HL-60 (cell line): ENCODE results near the gene FOXO4.
A peak's percentile ranks its signal among the peaks of the same experiment; 100 is the strongest.

Experiments used
- DNase-seq, 2 experiments: peaks; one replicate each; pipeline ENCODE4 v3.0.0-alpha.2; 2010 to 2020; ENCODE audit warnings: low read depth in 1 of 2, low spot score in 1 of 2
- H3K27ac ChIP-seq: fragments of 250-450 bp; sonication (Bioruptor Pico); replicated peaks from 2 replicates; pipeline ENCODE4 v1.5.1; 2020; ENCODE audit warnings: mild to moderate bottlenecking, moderate library complexity
- H3K27me3 ChIP-seq: fragments of 250-450 bp; sonication (Bioruptor Pico); 2 replicates; pipeline ENCODE4 v1.5.1; 2021; ENCODE audit warnings: mild to moderate bottlenecking, moderate library complexity; ENCODE audit not compliant: insufficient read depth, poor library complexity, severe bottlenecking
- H3K4me3 ChIP-seq: replicated peaks from 2 replicates; pipeline ENCODE4 v1.5.1; 2011; ENCODE audit warnings: mild to moderate bottlenecking, control low read depth, low read length; ENCODE audit not compliant: insufficient read depth
- GABPA ChIP-seq: IDR thresholded peaks from 2 replicates; pipeline ENCODE4 v1.6.1; 2012; ENCODE audit warnings: low read depth
- POLR2AphosphoS5 ChIP-seq: IDR thresholded peaks from 2 replicates; pipeline ENCODE4 v1.6.1; 2012; ENCODE audit warnings: low read depth
- SPI1 ChIP-seq: IDR thresholded peaks from 2 replicates; pipeline ENCODE4 v1.6.1; 2012; ENCODE audit warnings: low read depth, mild to moderate bottlenecking, borderline replicate concordance
- TF ChIP-seq, protein P1 (sequence below): IDR thresholded peaks from 2 replicates; pipeline ENCODE4 v1.6.1; 2012; ENCODE audit warnings: low read depth; ENCODE audit not compliant: insufficient replicate concordance
- TF ChIP-seq, protein P2 (sequence below): IDR thresholded peaks from one replicate; pipeline ENCODE4 v1.5.1; 2011; ENCODE audit warnings: low read length, control low read depth, inconsistent platforms; ENCODE audit not compliant: insufficient read depth

Gene FOXO4

GRCh38 chrX:71085900-71086299, 9.8 kb upstream of the FOXO4 start:
- no peak for DNase-seq
- H3K27me3 ChIP-seq: no peaks in the 10 kb centered on the region
- H3K4me3 ChIP-seq: no peak overlapping the region
- no peak overlapping the region for H3K27ac ChIP-seq
- no peak for TF ChIP-seq SPI1
- TF ChIP-seq POLR2AphosphoS5: no peak
- TF ChIP-seq, protein P1, sequence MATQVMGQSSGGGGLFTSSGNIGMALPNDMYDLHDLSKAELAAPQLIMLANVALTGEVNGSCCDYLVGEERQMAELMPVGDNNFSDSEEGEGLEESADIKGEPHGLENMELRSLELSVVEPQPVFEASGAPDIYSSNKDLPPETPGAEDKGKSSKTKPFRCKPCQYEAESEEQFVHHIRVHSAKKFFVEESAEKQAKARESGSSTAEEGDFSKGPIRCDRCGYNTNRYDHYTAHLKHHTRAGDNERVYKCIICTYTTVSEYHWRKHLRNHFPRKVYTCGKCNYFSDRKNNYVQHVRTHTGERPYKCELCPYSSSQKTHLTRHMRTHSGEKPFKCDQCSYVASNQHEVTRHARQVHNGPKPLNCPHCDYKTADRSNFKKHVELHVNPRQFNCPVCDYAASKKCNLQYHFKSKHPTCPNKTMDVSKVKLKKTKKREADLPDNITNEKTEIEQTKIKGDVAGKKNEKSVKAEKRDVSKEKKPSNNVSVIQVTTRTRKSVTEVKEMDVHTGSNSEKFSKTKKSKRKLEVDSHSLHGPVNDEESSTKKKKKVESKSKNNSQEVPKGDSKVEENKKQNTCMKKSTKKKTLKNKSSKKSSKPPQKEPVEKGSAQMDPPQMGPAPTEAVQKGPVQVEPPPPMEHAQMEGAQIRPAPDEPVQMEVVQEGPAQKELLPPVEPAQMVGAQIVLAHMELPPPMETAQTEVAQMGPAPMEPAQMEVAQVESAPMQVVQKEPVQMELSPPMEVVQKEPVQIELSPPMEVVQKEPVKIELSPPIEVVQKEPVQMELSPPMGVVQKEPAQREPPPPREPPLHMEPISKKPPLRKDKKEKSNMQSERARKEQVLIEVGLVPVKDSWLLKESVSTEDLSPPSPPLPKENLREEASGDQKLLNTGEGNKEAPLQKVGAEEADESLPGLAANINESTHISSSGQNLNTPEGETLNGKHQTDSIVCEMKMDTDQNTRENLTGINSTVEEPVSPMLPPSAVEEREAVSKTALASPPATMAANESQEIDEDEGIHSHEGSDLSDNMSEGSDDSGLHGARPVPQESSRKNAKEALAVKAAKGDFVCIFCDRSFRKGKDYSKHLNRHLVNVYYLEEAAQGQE: no peak
- no peak for TF ChIP-seq GABPA
- TF ChIP-seq, protein P2, sequence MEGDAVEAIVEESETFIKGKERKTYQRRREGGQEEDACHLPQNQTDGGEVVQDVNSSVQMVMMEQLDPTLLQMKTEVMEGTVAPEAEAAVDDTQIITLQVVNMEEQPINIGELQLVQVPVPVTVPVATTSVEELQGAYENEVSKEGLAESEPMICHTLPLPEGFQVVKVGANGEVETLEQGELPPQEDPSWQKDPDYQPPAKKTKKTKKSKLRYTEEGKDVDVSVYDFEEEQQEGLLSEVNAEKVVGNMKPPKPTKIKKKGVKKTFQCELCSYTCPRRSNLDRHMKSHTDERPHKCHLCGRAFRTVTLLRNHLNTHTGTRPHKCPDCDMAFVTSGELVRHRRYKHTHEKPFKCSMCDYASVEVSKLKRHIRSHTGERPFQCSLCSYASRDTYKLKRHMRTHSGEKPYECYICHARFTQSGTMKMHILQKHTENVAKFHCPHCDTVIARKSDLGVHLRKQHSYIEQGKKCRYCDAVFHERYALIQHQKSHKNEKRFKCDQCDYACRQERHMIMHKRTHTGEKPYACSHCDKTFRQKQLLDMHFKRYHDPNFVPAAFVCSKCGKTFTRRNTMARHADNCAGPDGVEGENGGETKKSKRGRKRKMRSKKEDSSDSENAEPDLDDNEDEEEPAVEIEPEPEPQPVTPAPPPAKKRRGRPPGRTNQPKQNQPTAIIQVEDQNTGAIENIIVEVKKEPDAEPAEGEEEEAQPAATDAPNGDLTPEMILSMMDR: no peak

GRCh38 chrX:71091263-71091662, 4.4 kb upstream of the FOXO4 start:
- TF ChIP-seq, protein P2: no peak
- TF ChIP-seq, protein P1: no peak
- no peak for TF ChIP-seq GABPA
- no peak for TF ChIP-seq SPI1
- no peak for TF ChIP-seq POLR2AphosphoS5
- H3K27ac ChIP-seq: no peak overlapping the region
- no peak overlapping the region for H3K4me3 ChIP-seq
- no peak for DNase-seq
- no peaks in the 10 kb centered on the region for H3K27me3 ChIP-seq

- TF ChIP-seq, protein P1: no peak
- TF ChIP-seq SPI1 (no peak), GABPA (no peak), POLR2AphosphoS5 (no peak)
- TF ChIP-seq, protein P2: no peak
- Histone ChIP-seq H3K27me3 (no peaks in the 10 kb centered on the region), H3K27ac (no peak overlapping the region; the same call in 1 of the 2 replicates), H3K4me3 (peak overlapping the region; percentile 62)
- DNase-seq: no peak
These were observed 618 bp upstream of the FOXO4 start for GRCh38 chrX:71095033-71095432.
